Gastroesophageal sphincter (tissue), 3 donors: ENCODE data around the gene NUP93.

Experiments
- CTCF ChIP-seq, 4 experiments: fragments of 200-600 bp in 2 of 4; fragments of 450-650 bp in 2 of 4; sonication (generic) in 1 of 4; IDR thresholded peaks; one replicate each; pipeline ENCODE4 v1.5.1; 2017 to 2019; ENCODE audit warnings: antibody characterized with exemption in 4 of 4, mild to moderate bottlenecking in 2 of 4, moderate library complexity in 2 of 4
- EP300 ChIP-seq: sonication (generic); formaldehyde crosslinking; IDR thresholded peaks from one replicate; pipeline ENCODE4 v1.6.1; 2017; ENCODE audit warnings: antibody characterized with exemption, mild to moderate bottlenecking
- POLR2A ChIP-seq, 2 donors: fragments of 450-650 bp; IDR thresholded peaks; one replicate each; pipeline ENCODE4 v1.6.1; 2017; ENCODE audit warnings: antibody characterized with exemption in 2 of 2, mild to moderate bottlenecking in 2 of 2, moderate library complexity in 1 of 2
- POLR2AphosphoS5 ChIP-seq: sonication (generic); formaldehyde crosslinking; IDR thresholded peaks from one replicate; pipeline ENCODE4 v1.6.1; 2017; ENCODE audit warnings: antibody characterized with exemption

GRCh38 chr16:56856876-56857447, 127.0 kb downstream of the NUP93 start:
- TF ChIP-seq POLR2A (IDR thresholded peaks at IDR 0.05), result no peak
- no peak for TF ChIP-seq CTCF (IDR thresholded peaks at IDR 0.05)
- no peak for TF ChIP-seq EP300
- no peak for TF ChIP-seq POLR2AphosphoS5
